Measurements from ENCODE around the gene PPP6R2.

PPP6R2 gene

DNA sequence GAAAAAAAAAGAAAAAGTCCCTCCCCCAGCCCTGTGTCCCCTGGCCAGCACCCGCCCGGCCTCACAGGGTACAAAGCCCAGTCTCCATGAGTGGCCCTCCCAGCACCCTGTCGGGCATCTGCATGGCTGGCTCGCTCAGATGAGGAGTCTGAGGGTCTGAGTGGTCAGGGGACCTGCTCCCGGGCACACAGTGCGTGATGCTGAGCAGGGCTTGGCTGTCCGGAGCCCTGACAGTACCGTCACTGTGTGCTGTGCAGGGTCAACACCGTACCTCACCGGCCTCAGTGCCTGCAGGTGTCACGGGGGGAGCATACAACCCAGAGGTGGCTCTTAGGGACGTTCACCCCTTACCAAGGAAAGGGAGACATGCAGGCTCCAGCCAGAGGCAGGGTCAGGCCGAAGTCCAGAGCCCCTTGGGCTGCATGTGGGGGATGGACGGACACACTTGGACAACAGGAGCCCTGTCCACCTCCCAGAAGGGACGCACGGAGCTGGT, 32.1 kb upstream of the PPP6R2 start:
- TF ChIP-seq GATA2 (IDR thresholded peaks at IDR 0.05; ENCODE audit: low read depth, low read length), result no peak
- no peak for TF ChIP-seq GATA3 (IDR thresholded peaks at IDR 0.05; ENCODE audit: low read depth, low read length)

DNA sequence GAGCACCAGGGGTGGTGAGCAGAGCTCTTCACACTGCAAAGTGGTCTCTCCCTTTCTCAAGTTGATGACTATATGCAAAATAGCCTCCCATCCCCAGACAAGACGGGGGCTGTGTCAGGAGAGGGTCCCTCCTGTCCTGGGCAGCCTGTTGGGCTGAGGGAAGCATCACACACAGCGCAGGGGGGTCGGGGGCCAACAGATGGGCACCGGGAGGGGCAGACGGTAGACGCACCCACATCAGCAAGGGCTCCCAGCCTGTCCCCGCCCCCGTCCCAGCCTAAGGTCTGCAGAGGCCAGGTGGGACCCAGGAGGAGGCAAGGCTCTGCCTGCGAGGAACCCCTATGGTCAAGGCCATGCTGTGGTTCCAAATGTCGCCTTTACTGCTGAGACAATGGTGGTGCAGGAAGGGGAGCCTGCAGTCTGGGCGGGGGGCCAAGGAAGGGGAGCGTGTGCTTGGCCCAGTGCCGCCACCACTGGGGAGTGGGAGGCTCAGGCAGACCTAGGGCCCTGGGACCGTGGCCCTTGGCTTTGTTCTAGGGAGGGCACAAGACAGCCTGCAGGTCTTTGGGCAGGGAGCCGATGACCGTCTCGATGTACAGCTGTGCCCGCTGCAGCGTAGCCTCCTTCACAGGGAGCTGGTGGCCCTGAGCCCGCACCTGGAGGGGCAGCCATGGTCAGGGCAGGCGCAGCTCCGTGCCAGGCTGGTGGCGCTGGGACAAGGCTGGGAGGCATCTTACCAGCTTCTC, 31.3 kb upstream of the PPP6R2 start:
- TF ChIP-seq GATA2 (IDR thresholded peaks at IDR 0.05; ENCODE audit: low read depth, low read length) (no peak), GATA3 (IDR thresholded peaks at IDR 0.05; ENCODE audit: low read depth, low read length) (no peak)

DNA sequence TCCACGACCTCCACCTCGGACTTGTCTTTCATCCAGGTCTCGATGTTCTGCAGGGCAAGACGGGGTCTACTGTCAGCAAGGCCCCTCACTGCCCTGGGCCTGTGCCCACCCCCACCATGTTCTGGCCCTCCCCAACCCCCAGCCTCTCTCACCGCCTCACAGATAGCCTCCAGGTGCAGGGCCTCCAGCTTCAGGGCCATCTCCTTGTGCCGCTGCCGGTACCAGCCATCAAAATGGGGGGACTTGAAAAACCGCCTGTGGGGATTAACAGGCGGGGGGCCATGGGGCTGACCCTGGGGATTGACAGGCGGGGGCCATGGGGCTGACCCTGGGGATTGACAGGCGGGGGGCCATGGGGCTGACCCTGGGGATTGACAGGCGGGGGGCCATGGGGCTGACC, 30.8 kb upstream of the PPP6R2 start:
- TF ChIP-seq GATA3 (IDR thresholded peaks at IDR 0.05; ENCODE audit: low read depth, low read length) (no peak), GATA2 (IDR thresholded peaks at IDR 0.05; ENCODE audit: low read depth, low read length) (no peak)

DNA sequence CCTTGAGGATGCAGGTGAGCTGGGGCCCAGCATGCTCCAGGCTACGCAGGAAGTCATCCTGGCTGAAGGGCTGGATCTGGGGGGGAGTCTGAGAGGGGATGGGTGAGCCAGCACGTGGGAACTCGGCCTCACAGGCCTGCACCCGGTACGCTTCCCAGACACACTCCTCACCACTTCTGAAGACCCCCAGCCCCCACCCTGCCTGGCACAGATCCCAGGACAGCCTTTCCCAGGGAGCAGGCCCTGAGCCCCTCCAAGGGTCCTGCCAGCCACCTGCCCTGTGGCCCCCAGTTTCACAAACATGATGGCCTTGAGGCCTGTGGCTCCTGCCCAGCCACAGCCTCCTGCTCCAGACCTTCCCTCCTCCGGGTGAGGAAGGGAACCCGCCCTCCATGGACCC, 30.1 kb upstream of the PPP6R2 start:
- TF ChIP-seq GATA3 (IDR thresholded peaks at IDR 0.05; ENCODE audit: low read depth, low read length) (no peak), GATA2 (IDR thresholded peaks at IDR 0.05; ENCODE audit: low read depth, low read length) (no peak)

DNA sequence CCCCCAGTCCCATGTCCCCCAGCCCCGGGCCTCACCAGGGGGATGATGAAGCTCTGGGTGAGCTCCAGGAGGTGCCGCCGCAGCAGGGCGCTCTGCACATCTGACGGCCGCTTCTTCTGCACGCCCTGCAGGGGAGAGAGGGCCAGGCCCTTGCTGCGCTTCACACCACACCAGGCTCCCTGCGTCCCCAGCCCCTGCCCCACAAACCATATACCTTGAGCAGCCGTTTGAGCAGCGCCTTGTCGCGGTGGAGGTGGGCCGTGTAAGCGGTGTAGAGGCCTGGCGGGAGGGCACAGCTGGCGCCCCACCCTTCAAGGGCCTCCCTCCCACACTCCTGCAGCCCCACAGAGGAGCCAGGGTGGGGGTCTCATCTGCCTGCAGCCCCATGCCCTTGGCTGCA, 29.5 kb upstream of the PPP6R2 start:
- TF ChIP-seq GATA3 (IDR thresholded peaks at IDR 0.05; ENCODE audit: low read depth, low read length) (no peak), GATA2 (IDR thresholded peaks at IDR 0.05; ENCODE audit: low read depth, low read length) (no peak)

DNA sequence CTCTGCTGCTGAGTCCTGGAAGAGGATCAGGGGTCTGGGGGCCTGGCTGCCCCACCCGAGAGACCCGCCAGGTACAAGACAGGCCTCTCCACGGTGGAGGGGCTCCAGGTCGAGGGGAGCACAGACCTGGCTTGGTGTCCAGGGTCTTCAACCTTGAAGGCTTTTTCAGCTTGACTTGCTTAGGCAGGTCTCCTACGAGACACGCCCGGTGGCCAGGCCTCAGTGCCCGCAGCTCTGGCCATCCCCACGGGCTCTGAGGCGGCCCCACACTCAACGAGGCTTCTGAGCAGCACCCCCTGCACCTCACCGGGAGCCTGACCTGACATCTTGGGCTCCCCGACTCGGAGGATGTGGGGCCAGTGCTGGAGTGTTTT, 29.1 kb upstream of the PPP6R2 start:
- no peak for TF ChIP-seq GATA3 (IDR thresholded peaks at IDR 0.05; ENCODE audit: low read depth, low read length)
- TF ChIP-seq GATA2 (IDR thresholded peaks at IDR 0.05; ENCODE audit: low read depth, low read length), result no peak

DNA sequence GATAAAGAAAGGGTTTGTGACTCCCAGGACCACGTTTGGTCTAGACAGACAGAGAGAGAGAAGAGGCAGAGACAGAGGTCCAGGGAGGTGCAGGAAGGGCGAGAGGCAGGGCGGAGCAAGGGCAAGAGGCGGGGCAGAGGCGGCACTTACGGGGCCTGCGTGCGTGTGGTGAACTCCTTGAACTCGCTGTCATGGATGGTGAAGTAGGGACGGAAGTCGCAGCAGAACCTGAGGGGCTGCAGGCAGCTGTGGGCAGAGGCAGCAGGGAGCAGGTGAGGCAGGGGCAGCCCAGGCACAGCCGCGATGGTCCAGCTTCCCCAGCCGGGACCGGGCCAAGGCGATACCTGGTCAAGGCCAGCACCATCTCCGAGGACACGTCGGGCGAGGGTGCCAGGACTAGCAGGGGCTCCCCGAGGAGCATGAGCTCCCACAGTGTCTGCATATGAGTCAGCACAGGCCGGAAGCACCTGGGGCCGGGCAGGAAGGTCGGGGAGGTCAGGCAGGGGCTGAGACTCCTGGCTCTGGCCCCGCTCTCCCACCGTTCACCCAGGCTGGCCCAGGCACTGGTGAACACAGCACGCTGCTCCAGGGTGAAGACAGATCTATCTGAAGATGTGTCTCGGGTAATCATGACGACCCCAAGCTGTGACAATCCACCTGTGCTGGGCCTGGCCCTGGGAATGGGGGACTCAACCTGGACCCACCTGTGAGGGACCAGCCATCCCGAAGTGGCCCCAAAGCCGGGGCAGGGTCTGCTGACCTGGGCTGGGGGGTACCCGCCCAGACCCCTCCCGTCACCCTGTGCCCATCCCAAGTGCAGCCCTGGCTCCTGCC, 28.5 kb upstream of the PPP6R2 start:
- no peak for TF ChIP-seq GATA3 (IDR thresholded peaks at IDR 0.05; ENCODE audit: low read depth, low read length)
- no peak for TF ChIP-seq GATA2 (IDR thresholded peaks at IDR 0.05; ENCODE audit: low read depth, low read length)

DNA sequence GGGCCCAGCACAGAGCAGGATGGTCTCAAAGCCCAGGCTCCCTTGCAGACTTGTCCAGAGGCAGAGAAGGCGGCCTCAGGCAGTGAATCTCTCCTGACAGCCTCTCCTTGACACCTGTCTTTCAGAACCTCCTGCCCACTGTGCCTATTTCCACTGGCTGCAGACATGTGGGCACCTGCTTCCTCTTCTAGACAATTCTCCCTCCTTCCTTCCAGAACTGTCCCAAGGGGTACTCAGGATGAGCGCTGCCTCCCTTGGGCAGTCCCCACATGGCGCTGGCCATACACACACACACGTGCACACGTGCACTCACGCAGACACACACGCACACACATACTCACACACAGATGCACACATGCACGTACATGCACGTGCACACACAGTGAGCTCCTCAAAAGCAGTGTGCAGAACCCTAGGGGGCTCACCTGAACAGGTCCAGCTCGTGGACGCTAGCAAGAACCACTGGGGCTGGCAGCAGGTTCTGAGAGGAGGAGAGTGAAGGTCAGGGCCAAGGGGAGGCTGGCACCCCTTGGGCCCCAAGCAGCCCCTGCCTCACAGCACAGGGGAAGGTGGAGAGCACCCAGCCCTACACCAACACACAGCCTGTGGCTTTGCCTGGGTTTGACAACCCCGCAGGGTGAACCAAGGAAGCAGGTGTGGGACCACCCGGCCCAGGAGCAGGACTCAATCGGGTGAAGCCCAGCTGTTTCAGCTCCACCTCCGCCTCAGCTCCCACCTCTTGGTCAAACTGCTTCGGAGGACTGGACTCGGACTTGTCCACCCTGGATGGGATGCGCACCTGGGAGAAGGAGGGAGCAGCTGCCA, 27.6 kb upstream of the PPP6R2 start:
- no peak for TF ChIP-seq GATA3 (IDR thresholded peaks at IDR 0.05; ENCODE audit: low read depth, low read length)
- no peak for TF ChIP-seq GATA2 (IDR thresholded peaks at IDR 0.05; ENCODE audit: low read depth, low read length)

DNA sequence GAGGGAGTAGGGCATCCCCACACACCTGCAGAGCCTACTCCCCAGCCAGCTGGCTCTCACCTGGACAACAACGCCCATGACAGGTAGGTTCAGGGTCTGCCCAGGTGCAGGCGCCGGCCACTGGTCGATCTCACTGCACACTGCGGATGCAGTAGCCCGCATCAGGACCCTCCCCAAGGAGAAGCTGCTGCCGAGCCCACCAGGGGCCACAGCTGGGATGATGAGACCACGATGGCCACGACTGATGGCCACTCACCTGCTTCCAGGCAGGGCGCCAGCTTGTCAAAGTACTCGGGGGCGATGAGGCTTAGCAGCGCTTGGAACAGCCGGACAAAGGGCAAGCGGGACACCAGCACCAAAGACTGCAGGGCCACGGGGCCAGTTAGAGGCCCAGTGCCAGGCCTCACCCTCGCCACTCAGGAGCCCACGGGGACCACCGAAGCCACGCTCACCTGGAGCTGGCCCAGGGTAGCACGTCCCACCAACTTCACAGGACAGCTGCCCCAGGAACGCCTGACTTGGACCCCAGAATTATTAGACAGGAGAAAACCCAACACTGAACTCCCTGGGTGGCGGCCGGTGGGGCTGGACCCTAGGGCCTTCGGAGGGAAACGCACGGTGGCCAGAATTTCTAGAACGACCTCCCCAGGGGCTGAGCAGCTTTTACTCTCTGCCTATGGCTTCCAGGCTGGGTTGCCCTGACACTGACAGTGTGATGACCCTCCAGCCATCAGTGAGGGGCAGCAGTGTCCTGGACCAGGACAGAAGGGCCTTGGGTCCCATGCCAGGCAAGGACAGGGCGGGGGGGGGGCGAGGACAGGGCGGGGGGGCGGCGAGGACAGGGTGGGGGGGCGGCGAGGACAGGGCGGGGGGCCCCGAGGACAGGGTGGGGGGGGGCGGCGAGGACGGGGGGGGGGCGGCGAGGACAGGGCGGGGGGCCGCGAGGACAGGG, 26.7 kb upstream of the PPP6R2 start:
- TF ChIP-seq GATA3 (IDR thresholded peaks at IDR 0.05; ENCODE audit: low read depth, low read length), result no peak
- TF ChIP-seq GATA2 (IDR thresholded peaks at IDR 0.05; ENCODE audit: low read depth, low read length), result no peak

DNA sequence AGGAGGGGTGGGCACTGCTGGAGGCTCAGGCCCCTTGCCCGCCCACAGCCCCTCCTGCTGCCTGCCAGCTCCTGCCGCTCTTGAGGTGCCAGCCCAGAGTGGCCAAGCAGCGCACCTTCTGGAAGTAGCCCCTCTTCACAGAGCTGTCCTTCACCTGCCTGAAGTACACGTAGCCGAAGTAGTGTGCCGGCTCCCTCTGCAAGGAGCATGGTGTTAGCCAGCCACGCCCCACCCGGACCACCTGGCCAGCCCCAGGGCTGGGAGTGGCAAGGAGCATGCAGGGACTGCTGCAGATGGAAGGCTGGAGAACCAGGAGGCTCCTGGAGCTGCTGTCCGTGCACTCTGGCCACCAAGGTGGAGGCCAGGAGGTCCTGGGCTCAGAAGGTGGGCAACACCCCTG, 25.9 kb upstream of the PPP6R2 start:
- TF ChIP-seq GATA2 (IDR thresholded peaks at IDR 0.05; ENCODE audit: low read depth, low read length) (no peak), GATA3 (IDR thresholded peaks at IDR 0.05; ENCODE audit: low read depth, low read length) (no peak)

DNA sequence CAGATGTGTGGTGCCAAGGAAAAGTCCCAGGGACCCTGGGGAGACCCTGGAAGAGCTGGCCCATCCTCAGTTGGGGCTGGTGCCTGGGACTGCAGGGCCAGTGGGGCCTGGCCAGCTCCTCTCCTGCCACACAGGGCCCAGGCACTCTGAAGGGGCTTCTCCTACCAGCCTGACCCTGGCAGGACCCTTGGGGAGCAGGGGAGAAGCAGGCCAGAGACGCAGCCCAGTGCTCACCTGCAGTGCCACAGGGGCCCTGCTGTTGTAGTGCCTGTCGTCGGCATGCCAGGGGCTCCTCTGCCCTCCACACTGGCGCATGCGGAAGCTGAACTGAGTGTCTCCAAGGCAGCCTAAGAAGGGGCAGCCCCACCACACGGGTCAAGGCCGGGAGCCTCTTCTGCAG, 25.5 kb upstream of the PPP6R2 start:
- TF ChIP-seq GATA2 (IDR thresholded peaks at IDR 0.05; ENCODE audit: low read depth, low read length) (no peak), GATA3 (IDR thresholded peaks at IDR 0.05; ENCODE audit: low read depth, low read length) (no peak)

DNA sequence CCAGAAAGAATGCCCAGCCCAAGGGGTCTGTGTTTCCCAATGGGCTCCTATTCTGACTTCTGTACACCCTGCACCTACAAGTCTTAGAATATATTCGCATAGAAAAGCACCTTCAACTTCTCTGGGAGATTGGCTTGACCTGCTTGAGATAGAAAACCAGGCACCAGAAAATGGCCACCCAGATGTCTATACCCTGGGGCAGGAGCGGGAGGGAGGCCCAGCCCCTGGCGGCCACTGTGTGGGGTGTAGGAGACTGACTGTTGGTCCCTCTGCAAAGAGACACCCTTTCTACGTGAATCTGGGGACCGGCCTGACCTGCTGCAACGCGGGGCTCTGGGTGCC, 24.8 kb upstream of the PPP6R2 start:
- TF ChIP-seq GATA2 (IDR thresholded peaks at IDR 0.05; ENCODE audit: low read depth, low read length) (no peak), GATA3 (IDR thresholded peaks at IDR 0.05; ENCODE audit: low read depth, low read length) (no peak)

DNA sequence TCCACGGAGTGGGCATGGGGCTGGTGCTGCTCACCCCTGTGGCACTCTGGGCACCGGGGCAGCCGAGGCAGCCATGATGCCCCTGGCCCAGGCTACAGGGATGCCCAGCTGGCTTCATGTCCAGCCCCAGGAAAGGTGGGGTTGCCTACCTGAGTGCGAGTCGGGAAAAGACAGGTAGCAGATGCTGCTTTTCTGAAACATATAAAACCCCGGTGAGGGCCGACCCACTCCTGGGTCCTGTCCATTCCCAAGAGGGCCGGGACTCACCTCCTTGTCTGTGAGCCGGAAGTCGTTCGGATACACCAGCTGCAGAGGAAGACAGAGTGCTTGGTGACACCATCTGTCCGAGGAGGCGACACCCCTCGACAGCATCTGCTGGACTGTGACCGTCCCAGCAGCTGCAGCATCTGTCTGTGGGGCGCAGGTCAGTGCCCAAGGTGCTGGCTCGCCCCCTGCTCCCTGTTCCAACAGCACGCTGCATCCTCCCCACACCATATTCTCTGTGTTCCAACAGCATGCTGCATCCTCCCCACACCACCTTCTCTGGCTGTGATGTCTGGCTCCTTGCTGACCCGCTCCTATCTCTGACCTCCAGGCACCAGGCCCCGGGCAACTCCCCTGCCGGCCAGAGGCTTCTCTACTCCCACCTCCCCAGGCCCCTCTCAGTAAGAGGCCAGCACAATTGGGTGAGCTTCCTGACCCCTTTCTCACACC, 24.3 kb upstream of the PPP6R2 start:
- TF ChIP-seq GATA2 (IDR thresholded peaks at IDR 0.05; ENCODE audit: low read depth, low read length) (no peak), GATA3 (IDR thresholded peaks at IDR 0.05; ENCODE audit: low read depth, low read length) (no peak)

Data from SH-SY5Y (cell line).